HepG2 (cell line): ENCODE measurements around the gene ADAM8. TPM values are rescaled to one million over a fixed set of nuclear protein-coding genes. Genes with fewer than 3 reads are reported as not detected.

Source experiments
- ATAC-seq: fragments of 200-7000 bp; cut with Tn5 transposase; 3 replicates; pipeline ENCODE4 v1.9.1; 2020; ENCODE audit warnings: mild to moderate bottlenecking, moderate library complexity
- BruUV-seq: library from RNA; stranded (reverse); fragments of 400-500 nt; replicated peaks from 2 replicates; lab custom pipeline; 2021; lab: Mats Ljungman, UMichigan
- CTCF ChIA-PET: fragments of 300-600 bp; formaldehyde crosslinking; extraction: SDS; loops from one replicate; lab custom pipeline; 2021; ENCODE audit warnings: low total read pairs, inconsistent platforms, low intra/inter-chr PET ratio; lab: Yijun Ruan, JAX
- POLR2A ChIA-PET: fragments of 350-600 bp; sonication (Branson Sonifier 250); formaldehyde crosslinking; loops from one replicate; lab custom pipeline; 2020; ENCODE audit warnings: antibody characterized with exemption, inconsistent platforms; lab: Yijun Ruan, JAX
- DNase-seq: peaks from one replicate; pipeline ENCODE4 v3.0.0-alpha.2; 2015; ENCODE audit warnings: low spot score
- FAIRE-seq: peaks from 3 replicates; lab custom pipeline; 2011; peaks lifted over from hg19 to GRCh38; lab: Jason Lieb, UNC
- H2AFZ ChIP-seq: one replicate; pipeline ENCODE4 v1.6.1; 2011; ENCODE audit warnings: low read length, inconsistent platforms
- H3K27ac ChIP-seq: fragments of 300-600 bp; 3 replicates; pipeline ENCODE4 v1.8.0; 2011; ENCODE audit warnings: mixed run types, mild to moderate bottlenecking, mixed read lengths, low read length, inconsistent platforms; ENCODE audit not compliant: insufficient read depth; ENCODE audit errors: extremely low read length
- H3K27me3 ChIP-seq, 2 experiments: fragments of 200-600 bp in 1 of 2; 2 replicates in 1 of 2; 3 replicates in 1 of 2; pipeline versions ENCODE4 v1.6.0 to v1.8.0; 2011; ENCODE audit warnings: low read length in 2 of 2, mild to moderate bottlenecking in 2 of 2, moderate library complexity in 2 of 2, inconsistent platforms in 1 of 2; ENCODE audit not compliant: insufficient read depth in 2 of 2, control insufficient read depth in 1 of 2
- H3K36me3 ChIP-seq, 2 experiments: fragments of 200-600 bp in 1 of 2; replicated peaks in 1 of 2; 2 replicates in 1 of 2; 3 replicates in 1 of 2; pipeline versions ENCODE4 v1.5.1 to v1.8.0; 2011; ENCODE audit warnings: low read length in 2 of 2, inconsistent platforms in 1 of 2; ENCODE audit not compliant: insufficient read depth in 2 of 2, control insufficient read depth in 1 of 2
- H3K4me1 ChIP-seq: 2 replicates; pipeline ENCODE4 v1.5.1; 2012; ENCODE audit warnings: low read length, inconsistent platforms; ENCODE audit not compliant: insufficient read depth
- H3K4me2 ChIP-seq: 2 replicates; pipeline ENCODE4 v1.6.0; 2011; ENCODE audit warnings: low read depth, low read length, inconsistent platforms
- H3K4me3 ChIP-seq, 3 experiments: fragments of 200-600 bp in 1 of 3; sonication (generic), shearing (Covaris generic) in 1 of 3; replicated peaks in 1 of 3; 2 replicates each; pipeline ENCODE4 v1.5.1; 2011 to 2016; ENCODE audit warnings: low read length in 3 of 3, inconsistent platforms in 2 of 3, low read depth in 2 of 3, mild to moderate bottlenecking in 2 of 3, control low read depth in 1 of 3, mixed read lengths in 1 of 3; ENCODE audit not compliant: insufficient read depth in 1 of 3
- H3K79me2 ChIP-seq: one replicate; pipeline ENCODE4 v1.6.1; 2011; ENCODE audit warnings: low read length, inconsistent platforms; ENCODE audit not compliant: insufficient read depth
- H3K9ac ChIP-seq: 2 replicates; pipeline ENCODE4 v1.6.0; 2011; ENCODE audit warnings: mild to moderate bottlenecking, low read depth, low read length, inconsistent platforms; ENCODE audit not compliant: insufficient read depth
- H3K9me3 ChIP-seq: 2 replicates; pipeline ENCODE4 v1.5.1; 2012; ENCODE audit warnings: mild to moderate bottlenecking, low read length
- H4K20me1 ChIP-seq: 2 replicates; pipeline ENCODE4 v1.6.0; 2011; ENCODE audit warnings: inconsistent platforms, mild to moderate bottlenecking, low read length, moderate library complexity; ENCODE audit not compliant: insufficient read depth
- CBX5 ChIP-seq: sonication (generic); formaldehyde crosslinking; IDR thresholded peaks from 2 replicates; pipeline ENCODE4 v1.4.0; 2020; ENCODE audit warnings: missing genetic modification reagents, borderline replicate concordance
- CREM ChIP-seq, 2 experiments: sonication (generic) in 1 of 2; formaldehyde crosslinking in 1 of 2; IDR thresholded peaks; 2 replicates each; pipeline versions ENCODE4 v1.4.0 to v1.6.1; 2016 to 2020; ENCODE audit warnings: antibody characterized with exemption in 1 of 2, mild to moderate bottlenecking in 1 of 2, missing genetic modification reagents in 1 of 2
- ELF3 ChIP-seq: IDR thresholded peaks from 2 replicates; pipeline ENCODE4 v1.6.1; 2016; ENCODE audit warnings: missing genetic modification reagents, missing compliant biosample characterization
- GABPA ChIP-seq, 2 experiments: IDR thresholded peaks; 2 replicates each; pipeline ENCODE4 v1.6.1; 2011 to 2016; ENCODE audit warnings: low read depth in 2 of 2, low read length in 1 of 2, missing biosample characterization in 1 of 2, missing genetic modification characterization in 1 of 2
- GABPB1 ChIP-seq: IDR thresholded peaks from 2 replicates; pipeline ENCODE4 v1.6.1; 2016; ENCODE audit warnings: mild to moderate bottlenecking, missing genetic modification reagents, moderate library complexity, missing compliant biosample characterization
- HDAC1 ChIP-seq: sonication (generic); formaldehyde crosslinking; IDR thresholded peaks from 2 replicates; pipeline ENCODE4 v1.5.1; 2020; ENCODE audit warnings: mild to moderate bottlenecking, missing genetic modification reagents
- KMT2B ChIP-seq: IDR thresholded peaks from 2 replicates; pipeline ENCODE4 v1.6.1; 2016; ENCODE audit warnings: missing genetic modification reagents, missing compliant biosample characterization
- MAX ChIP-seq: IDR thresholded peaks from 2 replicates; pipeline ENCODE4 v1.6.1; 2012; ENCODE audit warnings: inconsistent platforms
- MTF2 ChIP-seq: sonication (generic); formaldehyde crosslinking; IDR thresholded peaks from 2 replicates; pipeline ENCODE4 v1.5.0; 2020; ENCODE audit warnings: missing genetic modification reagents, borderline replicate concordance
- MXI1 ChIP-seq: IDR thresholded peaks from 3 replicates; pipeline ENCODE4 v1.6.1; 2012; ENCODE audit warnings: low read depth, low read length, inconsistent platforms, borderline replicate concordance
- NR2F6 ChIP-seq, 2 experiments: IDR thresholded peaks; 2 replicates each; pipeline ENCODE4 v1.6.1; 2016; ENCODE audit warnings: antibody characterized with exemption in 1 of 2, mild to moderate bottlenecking in 1 of 2
- PRDM15 ChIP-seq: sonication (generic); formaldehyde crosslinking; IDR thresholded peaks from 2 replicates; pipeline ENCODE4 v1.4.0; 2020; ENCODE audit warnings: missing genetic modification reagents
- SAP130 ChIP-seq: IDR thresholded peaks from 2 replicates; pipeline ENCODE4 v1.6.1; 2016; ENCODE audit warnings: low read depth
- SIN3B ChIP-seq: fragments of 150-350 bp; IDR thresholded peaks from 2 replicates; pipeline ENCODE4 v1.6.1; 2014; ENCODE audit warnings: low read length
- ZFX ChIP-seq: sonication (generic); formaldehyde crosslinking; IDR thresholded peaks from 2 replicates; pipeline ENCODE4 v1.4.0; 2020; ENCODE audit warnings: mild to moderate bottlenecking, low read depth, missing genetic modification reagents, moderate library complexity
- ZNF121 ChIP-seq: sonication (generic); formaldehyde crosslinking; IDR thresholded peaks from 2 replicates; pipeline ENCODE4 v1.5.0; 2020; ENCODE audit warnings: mild to moderate bottlenecking, missing genetic modification reagents
- ZNF432 ChIP-seq: sonication (generic); formaldehyde crosslinking; IDR thresholded peaks from 2 replicates; pipeline ENCODE4 v1.5.0; 2020; ENCODE audit warnings: missing genetic modification reagents, mild to moderate bottlenecking, borderline replicate concordance
- WGBS: methylation state at CpG from one replicate; pipeline ENCODE4 v1.1.6; 2017; ENCODE audit warnings: low lambda C conversion rate; 5-methylcytosine and 5-hydroxymethylcytosine counted together
- in situ Hi-C: cut with HindIII; loops from 2 replicates; pipeline ENCODE4 v1.10.0; 2017; ENCODE audit warnings: low pct_unique_long_range_greater_than_20kb; ENCODE audit not compliant: extremely low pct_ligation_motif_present
- intact Hi-C: fragments of 100-400 bp; cut with micrococcal nuclease; formaldehyde crosslinking; loops from one replicate; pipeline ENCODE4 v1.10.0; 2022; ENCODE audit not compliant: unreplicated experiment
- polyA plus RNA-seq, 8 experiments: library from polyadenylated mRNA; depleted of rRNA in 3 of 8; stranded (reverse) in 7 of 8; unstranded in 1 of 8; fragments of >200 nt; fragmentation: Illumina TruSeq in 4 of 8; extraction: Trizol in 4 of 8; gene quantifications; 2 replicates each; pipeline versions ENCODE4 v1.2.1 to v1.2.3, GENCODE V29; 2011 to 2016; ENCODE audit warnings: low read depth in 4 of 8, missing spikeins in 1 of 8, mixed read lengths in 1 of 8; ENCODE audit not compliant: insufficient read depth in 1 of 8
- total RNA-seq, 5 experiments: library from RNA; depleted of rRNA; stranded (reverse); fragments of >200 nt; fragmentation: Illumina TruSeq; extraction: Trizol; gene quantifications; 2 replicates each; pipeline ENCODE4 v1.2.3, GENCODE V29; 2016; ENCODE audit warnings: low read depth in 1 of 5
- TF ChIP-seq, protein P1 (sequence below): sonication (generic); formaldehyde crosslinking; IDR thresholded peaks from 2 replicates; pipeline ENCODE4 v1.5.0; 2020; ENCODE audit warnings: missing genetic modification reagents

The ADAM8 gene
- total and polyA plus RNA-seq, 2 of the 13 experiments (the other 11 are each of a cell fraction or from before 2014, with no cell fraction given) = 0.24 to 0.93 TPM

GRCh38 chr10:133324198-133324792 is 47.6 kb upstream of the ADAM8 start:
- 0% methylated on average over 1 of the region's 13 CpGs for WGBS
- Histone ChIP-seq H3K79me2 (no peaks in the 10 kb centered on the region), H3K9ac (no peak overlapping the region; the same call in 1 of the 2 replicates), H3K27ac (no peak overlapping the region), H2AFZ (no peak overlapping the region), H3K4me1 (peaks cover 28% of the 10 kb centered on the region), H3K27me3 (peaks cover 4 to 47% of the 10 kb centered on the region in 2 experiments), H3K4me3 (peak overlapping the region; percentile 52 to 74 (median 61); a peak in 5 of 6 replicates), H4K20me1 (no peaks in the 10 kb centered on the region), H3K9me3 (no peaks in the 10 kb centered on the region), H3K4me2 (peak overlapping the region; percentile 61), H3K36me3 (no peaks in the 10 kb centered on the region)
- peak; percentile 79 for ATAC-seq
- FAIRE-seq = no peak
- in situ Hi-C loops (no loop called here), intact Hi-C loops (loop anchor here (10.0 kb wide), 1 partner anchor 51 kb away; the partner anchor contains the start of genes ECHS1 and PAOX)
- ChIA-PET CTCF (no interaction called here), POLR2A (interaction anchor here (0.5 to 2.6 kb wide), 10 partner anchors 10 to 67 kb away, joined by 3 to 18 read pairs (median 4); partner anchors contain the start of genes CALY, ECHS1, FUOM and PRAP1)
- DNase-seq = peak; percentile 62
- no TSS peak for BruUV-seq
- TF ChIP-seq, protein P1, sequence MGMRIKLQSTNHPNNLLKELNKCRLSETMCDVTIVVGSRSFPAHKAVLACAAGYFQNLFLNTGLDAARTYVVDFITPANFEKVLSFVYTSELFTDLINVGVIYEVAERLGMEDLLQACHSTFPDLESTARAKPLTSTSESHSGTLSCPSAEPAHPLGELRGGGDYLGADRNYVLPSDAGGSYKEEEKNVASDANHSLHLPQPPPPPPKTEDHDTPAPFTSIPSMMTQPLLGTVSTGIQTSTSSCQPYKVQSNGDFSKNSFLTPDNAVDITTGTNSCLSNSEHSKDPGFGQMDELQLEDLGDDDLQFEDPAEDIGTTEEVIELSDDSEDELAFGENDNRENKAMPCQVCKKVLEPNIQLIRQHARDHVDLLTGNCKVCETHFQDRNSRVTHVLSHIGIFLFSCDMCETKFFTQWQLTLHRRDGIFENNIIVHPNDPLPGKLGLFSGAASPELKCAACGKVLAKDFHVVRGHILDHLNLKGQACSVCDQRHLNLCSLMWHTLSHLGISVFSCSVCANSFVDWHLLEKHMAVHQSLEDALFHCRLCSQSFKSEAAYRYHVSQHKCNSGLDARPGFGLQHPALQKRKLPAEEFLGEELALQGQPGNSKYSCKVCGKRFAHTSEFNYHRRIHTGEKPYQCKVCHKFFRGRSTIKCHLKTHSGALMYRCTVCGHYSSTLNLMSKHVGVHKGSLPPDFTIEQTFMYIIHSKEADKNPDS (CRISPR knock-in tag) = 0 out of 2 replicates have a peak, but pooled peaks have one; percentile 29
- TF ChIP-seq MAX = 0 out of 2 replicates have a peak, but pooled peaks have one; percentile 25
- peak; percentile 92 for TF ChIP-seq PRDM15 (CRISPR knock-in tag)
- TF ChIP-seq SAP130 = peak; percentile 28
- peak; percentile 66; the same call in 1 of the 2 replicates for TF ChIP-seq ZNF121 (CRISPR knock-in tag)
- no peak for TF ChIP-seq ZNF432 (CRISPR knock-in tag)
- TF ChIP-seq GABPB1 = peak; percentile 79
- TF ChIP-seq NR2F6 (IDR thresholded peaks at IDR 0.05) = no peak
- TF ChIP-seq NR2F6 (CRISPR knock-in tag; IDR thresholded peaks at IDR 0.05) = peak; percentile 45; the same call in 1 of the 2 replicates
- TF ChIP-seq CREM (IDR thresholded peaks at IDR 0.05) = no peak
- TF ChIP-seq CREM (CRISPR knock-in tag; IDR thresholded peaks at IDR 0.05) = no peak
- TF ChIP-seq ELF3 (CRISPR knock-in tag) = 0 out of 2 replicates have a peak, but pooled peaks have one; percentile 20
- no peak for TF ChIP-seq MTF2 (CRISPR knock-in tag)
- TF ChIP-seq MXI1 = peak; percentile 42; the same call in 1 of the 3 replicates
- 0 out of 2 replicates have a peak, but pooled peaks have one; percentile 20 for TF ChIP-seq CBX5 (CRISPR knock-in tag)
- TF ChIP-seq KMT2B (CRISPR knock-in tag) = no peak
- TF ChIP-seq SIN3B = no peak
- TF ChIP-seq ZFX (CRISPR knock-in tag) = peak; percentile 32; the same call in 1 of the 2 replicates
- no peak for TF ChIP-seq HDAC1
- TF ChIP-seq GABPA (IDR thresholded peaks at IDR 0.05; ENCODE audit: low read depth, low read length) = peak; percentile 56
- TF ChIP-seq GABPA (CRISPR knock-in tag; IDR thresholded peaks at IDR 0.05; ENCODE audit: low read depth) = peak; percentile 84
